ENCODE results near the gene HOXA3.

HOXA3 gene

GRCh38 chr7:27099453-27100370, 52.7 kb downstream of the HOXA3 start:
- no peak for DNase-seq

- DNase-seq = no peak
These were observed 53.6 kb downstream of the HOXA3 start for GRCh38 chr7:27098578-27099451.

- no peak for DNase-seq
These were observed 54.5 kb downstream of the HOXA3 start for GRCh38 chr7:27097686-27098577.

GRCh38 chr7:27096768-27097514, 55.4 kb downstream of the HOXA3 start:
- peak; percentile 39 for DNase-seq

- peak; percentile 87 for DNase-seq
These were observed 56.3 kb downstream of the HOXA3 start, which contains the start of gene HOXA1 for GRCh38 chr7:27095897-27096767. Gene HOXA1 (minus strand): TSS chr7:27096000. CDS start chr7:27095912, 88 bp downstream.

GRCh38 chr7:27095050-27095896, 57.1 kb downstream of the HOXA3 start:
- no peak for DNase-seq

GRCh38 chr7:27094304-27095049, 57.9 kb downstream of the HOXA3 start:
- no peak for DNase-seq

GRCh38 chr7:27093184-27093895, 59.0 kb downstream of the HOXA3 start:
- no peak for DNase-seq

GRCh38 chr7:27092819-27093110, 59.6 kb downstream of the HOXA3 start:
- no peak for DNase-seq

- no peak for DNase-seq
These were observed 60.2 kb downstream of the HOXA3 start for GRCh38 chr7:27091941-27092818.

GRCh38 chr7:27091105-27091504, 61.3 kb downstream of the HOXA3 start:
- no peak for DNase-seq

- DNase-seq = no peak
These were observed 64.1 kb downstream of the HOXA3 start for GRCh38 chr7:27088002-27088922.

GRCh38 chr7:27083646-27084045, 68.7 kb downstream of the HOXA3 start:
- DNase-seq = no peak

- no peak for DNase-seq
These were observed 70.2 kb downstream of the HOXA3 start for GRCh38 chr7:27082171-27082570.

GRCh38 chr7:27080844-27081436, 71.4 kb downstream of the HOXA3 start:
- DNase-seq = no peak

Measured in NCI-H146 (cell line).